Activated CD8-positive, alpha-beta T cell treated with anti-CD3 and anti-CD28 coated beads for 36 hours (primary cell): ENCODE measurements around the gene ASAP2. TPM values are rescaled to one million over a fixed set of nuclear protein-coding genes. Genes with fewer than 3 reads are reported as not detected.

ENCODE experiments used
- ATAC-seq: fragments of 200-7000 bp; cut with Tn5 transposase; one replicate; pipeline ENCODE4 v1.10.0; 2021; ENCODE audit warnings: mild to moderate bottlenecking, moderate library complexity
- CTCF ChIA-PET: fragments of 350-600 bp; sonication (Branson Sonifier 250); formaldehyde crosslinking; loops from one replicate; lab custom pipeline; 2021; ENCODE audit warnings: antibody characterized with exemption; lab: Charles Lee
- POLR2A ChIA-PET: fragments of 350-600 bp; sonication (Branson Sonifier 250); formaldehyde crosslinking; loops from one replicate; lab custom pipeline; 2021; ENCODE audit warnings: antibody characterized with exemption; lab: Charles Lee
- DNase-seq: peaks from one replicate; pipeline ENCODE4 v3.0.0-alpha.2; 2020
- H3K27ac Mint-ChIP-seq: one replicate; pipeline ENCODE4 v1.8.0; 2021; ENCODE audit warnings: mild to moderate bottlenecking, mixed read lengths
- H3K27me3 Mint-ChIP-seq: one replicate; pipeline ENCODE4 v1.8.0; 2021; ENCODE audit warnings: mixed read lengths
- H3K36me3 Mint-ChIP-seq: one replicate; pipeline ENCODE4 v1.8.0; 2021; ENCODE audit warnings: low read depth, mixed read lengths
- H3K4me1 Mint-ChIP-seq: one replicate; pipeline ENCODE4 v1.8.0; 2021; ENCODE audit warnings: low read depth, mixed read lengths
- H3K4me3 Mint-ChIP-seq: one replicate; pipeline ENCODE4 v1.8.0; 2021; ENCODE audit warnings: mild to moderate bottlenecking, moderate library complexity, mixed read lengths
- H3K9me3 Mint-ChIP-seq: one replicate; pipeline ENCODE4 v1.8.0; 2021; ENCODE audit warnings: mixed read lengths
- intact Hi-C: fragments of 100-400 bp; cut with micrococcal nuclease; formaldehyde crosslinking; loops from one replicate; pipeline ENCODE4 v1.10.0; 2022
- total RNA-seq, 2 experiments: library from RNA; stranded (reverse); gene quantifications; one replicate each; pipeline ENCODE4 v1.2.3, GENCODE V29; 2021
- TF ChIP-seq, protein P1 (sequence below): fragments of 200-600 bp; IDR thresholded peaks from one replicate; pipeline ENCODE4 v1.8.0; 2022; ENCODE audit warnings: antibody characterized with exemption, mild to moderate bottlenecking

The ASAP2 gene
- total RNA-seq, 2 experiments from 2014 or later: not detected

DNA sequence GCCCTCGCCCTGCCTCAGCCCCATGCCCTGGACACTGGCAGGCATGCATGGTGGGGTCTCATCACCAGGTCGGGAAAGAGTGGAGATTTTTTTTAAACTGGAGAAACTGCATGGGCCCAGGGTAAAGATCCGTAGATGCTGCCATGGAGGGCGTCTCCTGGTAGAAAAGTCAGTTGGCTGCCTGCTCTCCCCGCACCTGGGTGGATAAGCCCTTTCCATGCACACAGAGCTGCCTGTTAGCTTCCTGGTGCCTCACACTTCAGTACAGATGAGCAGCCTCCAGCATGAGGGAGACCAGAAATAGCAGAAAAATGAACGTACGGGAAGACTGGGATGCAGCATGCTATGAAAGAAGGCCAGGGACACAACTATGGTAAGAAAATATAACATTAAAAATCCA lies 92.0 kb downstream of the ASAP2 start:
- CTCF ChIA-PET: interaction anchor here (1.6 kb wide), 1 partner anchor 159 kb away, joined by 3 read pairs; no protein-coding TSS in a partner anchor

DNA sequence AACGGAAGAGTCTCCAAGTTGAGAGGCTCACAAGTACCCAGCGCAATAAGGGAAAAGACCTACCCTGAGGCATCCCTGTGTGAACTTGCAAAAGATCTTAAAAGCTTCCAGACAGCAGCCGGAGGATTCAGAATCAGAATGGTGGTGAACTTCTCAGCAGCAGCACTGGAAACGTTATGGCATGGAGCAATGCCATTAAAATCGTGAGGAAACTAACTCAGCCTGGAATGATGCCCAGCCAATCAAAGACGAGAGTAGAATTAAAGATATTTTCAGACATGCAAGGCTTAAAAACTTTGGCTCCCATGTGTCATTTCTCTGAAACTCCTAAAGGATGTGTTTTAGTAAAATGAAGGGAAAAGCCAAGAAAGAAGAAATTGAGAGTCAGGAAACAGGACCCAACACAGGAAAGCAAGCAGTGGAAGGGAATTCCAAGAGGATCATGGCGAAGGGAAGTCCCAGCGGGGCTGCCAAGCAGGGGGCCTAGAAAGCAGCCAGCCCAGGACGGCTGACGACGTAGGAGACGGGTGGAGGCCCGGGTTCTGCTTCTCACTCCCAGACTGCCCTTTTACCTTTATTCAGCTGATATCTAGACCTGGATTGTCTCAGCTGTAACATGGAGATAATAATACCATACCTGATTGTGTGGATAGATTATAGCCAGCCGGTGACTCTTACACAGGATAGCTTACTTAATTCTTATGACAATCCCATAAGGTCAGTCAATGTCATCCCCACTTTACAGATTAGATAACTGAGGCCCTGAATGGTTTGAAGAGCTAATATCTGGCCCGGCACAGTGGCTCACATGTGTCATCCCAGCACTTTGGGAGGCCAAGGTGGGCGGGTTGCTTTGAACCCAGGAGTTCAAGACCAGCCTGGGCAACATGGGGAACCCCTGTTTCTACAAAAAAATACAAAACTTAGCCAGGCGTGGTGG lies 92.8 kb downstream of the ASAP2 start:
- H3K36me3 Mint-ChIP-seq: no peaks in the 10 kb centered on the region
- ATAC-seq: no peak
- H3K27me3 Mint-ChIP-seq: no peaks in the 10 kb centered on the region
- CTCF ChIA-PET: interaction anchor here (1.1 to 1.6 kb wide), 2 partner anchors 94 to 160 kb away, joined by 3 read pairs; no protein-coding TSS in a partner anchor
- H3K4me1 Mint-ChIP-seq: no peaks in the 10 kb centered on the region
- intact Hi-C loops: no loop called here
- no peak overlapping the region for H3K27ac Mint-ChIP-seq
- H3K9me3 Mint-ChIP-seq: no peaks in the 10 kb centered on the region
- no peak overlapping the region for H3K4me3 Mint-ChIP-seq
- no peak for DNase-seq
- TF ChIP-seq, protein P1, sequence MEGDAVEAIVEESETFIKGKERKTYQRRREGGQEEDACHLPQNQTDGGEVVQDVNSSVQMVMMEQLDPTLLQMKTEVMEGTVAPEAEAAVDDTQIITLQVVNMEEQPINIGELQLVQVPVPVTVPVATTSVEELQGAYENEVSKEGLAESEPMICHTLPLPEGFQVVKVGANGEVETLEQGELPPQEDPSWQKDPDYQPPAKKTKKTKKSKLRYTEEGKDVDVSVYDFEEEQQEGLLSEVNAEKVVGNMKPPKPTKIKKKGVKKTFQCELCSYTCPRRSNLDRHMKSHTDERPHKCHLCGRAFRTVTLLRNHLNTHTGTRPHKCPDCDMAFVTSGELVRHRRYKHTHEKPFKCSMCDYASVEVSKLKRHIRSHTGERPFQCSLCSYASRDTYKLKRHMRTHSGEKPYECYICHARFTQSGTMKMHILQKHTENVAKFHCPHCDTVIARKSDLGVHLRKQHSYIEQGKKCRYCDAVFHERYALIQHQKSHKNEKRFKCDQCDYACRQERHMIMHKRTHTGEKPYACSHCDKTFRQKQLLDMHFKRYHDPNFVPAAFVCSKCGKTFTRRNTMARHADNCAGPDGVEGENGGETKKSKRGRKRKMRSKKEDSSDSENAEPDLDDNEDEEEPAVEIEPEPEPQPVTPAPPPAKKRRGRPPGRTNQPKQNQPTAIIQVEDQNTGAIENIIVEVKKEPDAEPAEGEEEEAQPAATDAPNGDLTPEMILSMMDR: no peak
- POLR2A ChIA-PET: no interaction called here

More for the DNA sequence above, 92.0 kb downstream of the ASAP2 start:
- POLR2A ChIA-PET: no interaction called here
- DNase-seq: no peak
- H3K27me3 Mint-ChIP-seq: no peaks in the 10 kb centered on the region
- TF ChIP-seq, protein P1: no peak
- H3K27ac Mint-ChIP-seq: no peak overlapping the region
- H3K9me3 Mint-ChIP-seq: no peaks in the 10 kb centered on the region
- intact Hi-C loops: no loop called here
- H3K4me3 Mint-ChIP-seq: no peak overlapping the region
- ATAC-seq: no peak
- H3K36me3 Mint-ChIP-seq: no peaks in the 10 kb centered on the region
- no peaks in the 10 kb centered on the region for H3K4me1 Mint-ChIP-seq

DNA sequence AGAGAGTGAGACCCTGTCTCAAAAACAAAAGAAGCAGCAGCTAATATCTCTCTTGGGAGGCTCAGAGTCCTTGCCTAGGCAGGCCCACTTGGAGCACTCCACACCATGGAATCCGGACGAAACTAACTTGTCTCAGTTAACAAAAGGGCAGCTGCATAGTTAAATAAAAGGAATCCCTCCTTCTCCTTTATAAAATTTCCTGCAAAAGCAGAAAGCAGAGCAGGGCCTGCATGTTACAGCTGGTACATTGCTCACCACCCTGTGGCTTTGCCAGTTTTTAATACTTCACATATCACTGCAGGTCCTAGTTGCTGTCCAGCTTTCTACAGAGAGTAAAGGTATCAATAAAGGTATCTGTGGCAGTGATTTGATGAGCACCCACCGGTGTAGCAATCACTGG lies 93.6 kb downstream of the ASAP2 start:
- no peaks in the 10 kb centered on the region for H3K4me1 Mint-ChIP-seq
- no peak overlapping the region for H3K27ac Mint-ChIP-seq
- H3K9me3 Mint-ChIP-seq: no peaks in the 10 kb centered on the region
- ChIA-PET POLR2A (no interaction called here), CTCF (interaction anchor here (1.1 kb wide), 1 partner anchor 95 kb away, joined by 3 read pairs; no protein-coding TSS in a partner anchor)
- H3K36me3 Mint-ChIP-seq: no peaks in the 10 kb centered on the region
- H3K27me3 Mint-ChIP-seq: no peaks in the 10 kb centered on the region
- TF ChIP-seq, protein P1: no peak
- no peak for ATAC-seq
- intact Hi-C loops: no loop called here
- no peak for DNase-seq
- H3K4me3 Mint-ChIP-seq: no peak overlapping the region

DNA sequence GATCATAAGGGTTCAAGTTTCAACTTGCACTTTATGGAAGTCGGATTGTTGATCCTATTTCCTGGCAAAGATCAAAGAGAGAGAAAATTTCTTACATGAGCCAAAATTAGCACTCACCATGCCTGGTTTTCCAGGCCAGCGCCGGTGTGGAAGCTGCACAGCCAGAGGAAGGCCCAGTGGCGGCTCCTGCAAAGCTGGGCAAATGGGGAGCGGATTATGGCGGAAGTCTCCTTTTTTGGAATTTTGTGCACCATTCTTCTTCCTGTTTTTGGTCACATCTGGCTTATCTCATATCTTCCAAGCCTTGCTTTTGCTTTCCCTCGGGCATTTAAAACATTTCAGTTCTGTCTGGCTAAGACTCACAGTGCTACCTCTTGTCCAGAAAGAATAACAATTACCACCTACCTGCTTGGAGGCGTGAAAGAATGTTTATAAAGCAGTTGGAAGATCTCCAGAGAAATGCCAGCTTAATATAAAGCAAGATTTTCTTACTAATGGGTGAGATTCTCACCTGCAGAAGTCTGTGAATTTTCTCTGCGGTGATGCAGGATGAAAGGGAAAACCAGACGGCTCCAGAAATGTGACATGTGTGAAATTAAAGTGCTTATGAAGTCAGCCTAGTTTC lies 94.3 kb downstream of the ASAP2 start:
- H3K4me3 Mint-ChIP-seq: no peak overlapping the region
- H3K9me3 Mint-ChIP-seq: no peaks in the 10 kb centered on the region
- ATAC-seq: no peak
- no peaks in the 10 kb centered on the region for H3K4me1 Mint-ChIP-seq
- TF ChIP-seq, protein P1: no peak
- no peaks in the 10 kb centered on the region for H3K27me3 Mint-ChIP-seq
- no peaks in the 10 kb centered on the region for H3K36me3 Mint-ChIP-seq
- ChIA-PET CTCF (interaction anchor here (1.1 kb wide), 1 partner anchor 95 kb away, joined by 3 read pairs; no protein-coding TSS in a partner anchor), POLR2A (no interaction called here)
- DNase-seq: no peak
- intact Hi-C loops: no loop called here
- no peak overlapping the region for H3K27ac Mint-ChIP-seq
